Measurements from ENCODE around the gene CMSS1.

- TF ChIP-seq POLR2A (IDR thresholded peaks at IDR 0.05) (no peak), CTCF (IDR thresholded peaks at IDR 0.05) (no peak)
Observed at GRCh38 chr3:99877031-99877579, 59.4 kb downstream of the CMSS1 start.
